Osteoblast (primary cell): ENCODE data around the gene PKP3. TPM values are rescaled to one million over a fixed set of nuclear protein-coding genes. Genes with fewer than 3 reads are reported as not detected.

Experiments used
- DNase-seq: peaks from one replicate; pipeline ENCODE4 v3.0.0; 2011; ENCODE audit warnings: low spot score, mixed read lengths; ENCODE audit not compliant: insufficient read length; ENCODE audit errors: missing footprints
- H2AFZ ChIP-seq: 2 replicates; pipeline ENCODE4 v1.6.0; 2011; ENCODE audit warnings: mild to moderate bottlenecking, low read length
- H3K27ac ChIP-seq: 2 replicates; pipeline ENCODE4 v1.5.1; 2011; ENCODE audit warnings: mild to moderate bottlenecking, low read depth, low read length, moderate library complexity
- H3K27me3 ChIP-seq: 2 replicates; pipeline ENCODE4 v1.6.0; 2012; ENCODE audit warnings: mild to moderate bottlenecking, control low read depth, inconsistent platforms, low read length, moderate library complexity; ENCODE audit not compliant: insufficient read depth
- H3K36me3 ChIP-seq: 2 replicates; pipeline ENCODE4 v1.5.1; 2011; ENCODE audit warnings: mild to moderate bottlenecking, low read length, control low read depth, moderate library complexity; ENCODE audit not compliant: insufficient read depth
- H3K4me1 ChIP-seq: 2 replicates; pipeline ENCODE4 v1.5.1; 2011; ENCODE audit warnings: mild to moderate bottlenecking, low read length, control low read depth, moderate library complexity; ENCODE audit not compliant: insufficient read depth
- H3K4me2 ChIP-seq: 2 replicates; pipeline ENCODE4 v1.6.0; 2011; ENCODE audit warnings: mild to moderate bottlenecking, low read length; ENCODE audit not compliant: insufficient read depth
- H3K4me3 ChIP-seq: fragments of 200-600 bp; sonication (generic); 3 replicates; pipeline ENCODE4 v1.5.1; 2012; ENCODE audit warnings: mild to moderate bottlenecking, low read length, inconsistent platforms; ENCODE audit not compliant: insufficient read depth
- H3K79me2 ChIP-seq: 2 replicates; pipeline ENCODE4 v1.6.0; 2012; ENCODE audit warnings: mild to moderate bottlenecking, low read length, control low read depth, inconsistent platforms; ENCODE audit not compliant: insufficient read depth
- H3K9me3 ChIP-seq: 2 replicates; pipeline ENCODE4 v1.5.1; 2011; ENCODE audit warnings: low read depth, low read length, control low read depth
- H4K20me1 ChIP-seq: 2 replicates; pipeline ENCODE4 v1.6.0; 2012; ENCODE audit warnings: mild to moderate bottlenecking, low read length, control low read depth; ENCODE audit not compliant: insufficient read depth
- total RNA-seq: library from RNA; depleted of rRNA; stranded (reverse); fragments of >200 nt; gene quantifications from 2 replicates; pipeline ENCODE4 v1.2.3, GENCODE V29; 2012
- TF ChIP-seq, protein P1 (sequence below): IDR thresholded peaks from 2 replicates; pipeline ENCODE4 v1.5.1; 2011; ENCODE audit warnings: mild to moderate bottlenecking, low read depth, low read length, moderate library complexity; ENCODE audit errors: extremely low read depth

Gene PKP3
- total RNA-seq, 1 donor = 2.5 TPM

DNA sequence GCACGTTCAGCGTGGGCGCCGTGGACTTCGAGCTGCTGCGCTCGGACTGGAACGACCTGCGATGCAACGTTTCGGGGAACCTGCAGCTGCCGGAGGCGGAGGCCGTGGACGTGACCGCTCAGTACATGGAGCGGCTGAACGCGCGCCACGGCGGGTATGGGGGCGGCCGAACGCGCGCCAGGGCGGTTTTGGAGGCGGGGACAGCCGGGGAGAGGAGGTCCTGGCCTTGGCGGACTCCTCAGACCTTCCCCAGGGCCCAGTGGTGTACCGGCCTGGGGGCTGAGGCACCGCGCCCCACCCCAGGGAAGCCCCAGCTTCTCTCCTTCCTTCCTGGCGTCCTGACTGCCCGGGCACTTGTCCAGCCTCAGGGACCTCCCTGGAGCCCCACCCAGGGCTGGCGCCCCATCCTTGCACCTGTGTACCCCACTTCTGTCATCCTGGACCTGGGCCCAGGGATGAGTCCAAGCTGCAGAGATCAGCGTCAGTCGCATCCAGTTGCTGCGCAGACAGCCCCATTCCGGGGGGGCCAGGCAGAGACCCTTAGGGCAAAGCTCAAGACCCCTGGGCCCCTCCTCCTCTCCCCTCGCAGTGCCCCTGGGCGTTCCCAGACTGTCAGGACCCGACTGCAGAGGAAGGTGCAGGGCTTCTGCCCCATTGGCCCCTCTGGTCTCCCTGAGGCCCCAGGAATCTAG, 16.7 kb upstream of the PKP3 start:
- H2AFZ ChIP-seq = no peak overlapping the region
- H3K9me3 ChIP-seq = no peaks in the 10 kb centered on the region
- peak; percentile 75 for DNase-seq
- H3K4me2 ChIP-seq = no peak overlapping the region
- no peaks in the 10 kb centered on the region for H3K36me3 ChIP-seq
- H3K4me1 ChIP-seq = no peaks in the 10 kb centered on the region
- no peak overlapping the region for H3K4me3 ChIP-seq
- no peaks in the 10 kb centered on the region for H3K27me3 ChIP-seq
- H3K79me2 ChIP-seq = no peaks in the 10 kb centered on the region
- H4K20me1 ChIP-seq = no peaks in the 10 kb centered on the region
- TF ChIP-seq, protein P1, sequence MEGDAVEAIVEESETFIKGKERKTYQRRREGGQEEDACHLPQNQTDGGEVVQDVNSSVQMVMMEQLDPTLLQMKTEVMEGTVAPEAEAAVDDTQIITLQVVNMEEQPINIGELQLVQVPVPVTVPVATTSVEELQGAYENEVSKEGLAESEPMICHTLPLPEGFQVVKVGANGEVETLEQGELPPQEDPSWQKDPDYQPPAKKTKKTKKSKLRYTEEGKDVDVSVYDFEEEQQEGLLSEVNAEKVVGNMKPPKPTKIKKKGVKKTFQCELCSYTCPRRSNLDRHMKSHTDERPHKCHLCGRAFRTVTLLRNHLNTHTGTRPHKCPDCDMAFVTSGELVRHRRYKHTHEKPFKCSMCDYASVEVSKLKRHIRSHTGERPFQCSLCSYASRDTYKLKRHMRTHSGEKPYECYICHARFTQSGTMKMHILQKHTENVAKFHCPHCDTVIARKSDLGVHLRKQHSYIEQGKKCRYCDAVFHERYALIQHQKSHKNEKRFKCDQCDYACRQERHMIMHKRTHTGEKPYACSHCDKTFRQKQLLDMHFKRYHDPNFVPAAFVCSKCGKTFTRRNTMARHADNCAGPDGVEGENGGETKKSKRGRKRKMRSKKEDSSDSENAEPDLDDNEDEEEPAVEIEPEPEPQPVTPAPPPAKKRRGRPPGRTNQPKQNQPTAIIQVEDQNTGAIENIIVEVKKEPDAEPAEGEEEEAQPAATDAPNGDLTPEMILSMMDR = no peak
- H3K27ac ChIP-seq = no peak overlapping the region

DNA sequence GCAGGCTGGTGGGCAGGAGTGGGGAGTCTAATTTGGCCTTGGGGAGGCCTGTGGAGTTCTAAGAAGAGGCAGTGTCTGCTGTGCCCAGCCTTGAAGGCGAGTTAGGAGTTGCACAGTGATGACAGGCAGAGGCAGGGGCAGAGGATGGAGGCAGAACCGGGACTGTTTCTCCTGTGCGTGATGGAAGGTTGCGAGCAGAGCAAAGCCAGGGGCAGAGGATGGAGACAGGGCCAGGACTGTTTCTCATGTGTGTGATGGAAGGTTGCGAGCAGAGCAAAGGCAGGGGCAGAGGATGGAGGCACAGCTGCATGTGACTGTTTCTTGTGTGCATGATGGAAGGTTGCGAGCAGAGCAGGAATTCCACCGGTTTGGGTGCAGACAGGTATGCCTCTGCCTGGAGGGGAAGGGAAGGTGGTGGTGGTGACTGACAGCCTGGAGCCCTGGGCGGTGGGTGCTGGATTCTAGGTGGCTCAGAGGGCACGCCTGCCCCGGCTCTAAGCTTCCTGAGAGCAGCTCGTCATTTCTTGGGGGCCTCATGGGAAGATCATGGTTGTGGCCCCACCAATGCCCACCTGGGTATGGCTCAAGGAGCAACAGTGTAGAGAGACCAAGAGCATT, 16.0 kb upstream of the PKP3 start:
- Histone ChIP-seq H3K9me3 (no peaks in the 10 kb centered on the region), H2AFZ (no peak overlapping the region), H3K36me3 (no peaks in the 10 kb centered on the region), H3K4me3 (no peak overlapping the region), H3K27ac (no peak overlapping the region), H4K20me1 (no peaks in the 10 kb centered on the region), H3K79me2 (no peaks in the 10 kb centered on the region), H3K4me2 (no peak overlapping the region), H3K4me1 (no peaks in the 10 kb centered on the region), H3K27me3 (no peaks in the 10 kb centered on the region)
- DNase-seq = peak; percentile 86
- TF ChIP-seq, protein P1 = no peak

DNA sequence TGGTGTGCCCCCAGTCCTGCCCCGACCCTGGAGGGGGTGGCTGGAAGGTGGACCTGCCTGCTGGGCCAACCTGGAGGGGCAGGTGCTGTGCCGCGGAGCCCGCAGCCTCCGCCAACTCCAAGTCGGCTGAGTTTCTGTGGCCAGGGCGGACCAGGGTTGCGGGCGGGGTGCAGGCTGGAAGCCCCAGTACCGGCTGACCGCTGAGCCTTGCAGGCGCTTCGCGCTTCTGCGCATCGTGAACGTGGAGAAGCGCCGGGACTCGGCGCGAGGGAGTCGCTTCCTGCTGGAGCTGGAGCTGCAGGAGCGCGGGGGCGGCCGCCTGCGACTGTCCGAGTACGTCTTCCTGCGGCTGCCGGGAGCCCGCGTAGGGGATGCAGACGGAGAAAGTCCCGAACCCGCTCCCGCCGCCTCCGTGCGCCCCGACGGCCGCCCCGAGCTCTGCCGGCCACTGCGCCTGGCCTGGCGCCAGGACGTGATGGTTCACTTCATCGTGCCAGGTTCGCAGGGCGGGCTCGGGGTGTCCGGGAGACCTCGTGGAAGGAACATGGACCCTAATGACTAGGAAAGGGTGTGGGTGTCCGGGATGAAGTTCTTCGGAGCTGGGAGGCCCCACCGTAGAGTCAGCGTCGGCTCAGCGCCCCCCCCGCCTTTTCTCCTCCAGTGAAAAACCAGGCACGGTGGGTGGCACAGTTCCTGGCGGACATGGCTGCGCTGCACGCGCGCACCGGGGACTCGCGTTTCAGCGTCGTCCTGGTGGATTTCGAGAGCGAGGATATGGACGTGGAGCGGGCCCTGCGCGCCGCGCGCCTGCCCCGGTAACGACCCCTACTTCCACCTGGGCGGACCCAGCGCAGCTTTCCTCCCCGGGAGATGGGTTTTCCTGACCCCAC, 14.6 kb upstream of the PKP3 start:
- Histone ChIP-seq H3K27ac (no peak overlapping the region), H3K9me3 (no peaks in the 10 kb centered on the region), H4K20me1 (no peaks in the 10 kb centered on the region), H3K4me3 (no peak overlapping the region), H3K4me1 (no peaks in the 10 kb centered on the region), H3K79me2 (no peaks in the 10 kb centered on the region), H3K27me3 (no peaks in the 10 kb centered on the region), H2AFZ (no peak overlapping the region), H3K4me2 (no peak overlapping the region), H3K36me3 (no peaks in the 10 kb centered on the region)
- DNase-seq = peak; percentile 82
- TF ChIP-seq, protein P1 = no peak

DNA sequence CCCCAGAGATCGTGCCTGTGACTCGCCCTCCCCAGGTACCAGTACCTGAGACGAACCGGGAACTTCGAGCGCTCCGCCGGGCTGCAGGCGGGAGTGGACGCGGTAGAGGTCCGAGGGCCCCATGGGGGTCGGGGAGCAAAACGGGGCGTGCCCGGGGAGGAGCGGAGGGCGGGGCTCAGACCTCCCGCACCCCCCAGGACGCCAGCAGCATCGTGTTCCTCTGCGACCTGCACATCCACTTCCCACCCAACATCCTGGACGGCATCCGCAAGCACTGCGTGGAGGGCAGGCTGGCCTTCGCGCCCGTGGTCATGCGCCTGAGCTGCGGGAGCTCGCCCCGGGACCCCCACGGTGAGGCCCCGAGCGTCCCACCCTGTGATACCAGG, 13.9 kb upstream of the PKP3 start:
- H3K9me3 ChIP-seq = no peaks in the 10 kb centered on the region
- TF ChIP-seq, protein P1 = no peak
- H3K79me2 ChIP-seq = no peaks in the 10 kb centered on the region
- H3K27ac ChIP-seq = no peak overlapping the region
- H3K36me3 ChIP-seq = no peaks in the 10 kb centered on the region
- H3K4me2 ChIP-seq = no peak overlapping the region
- no peaks in the 10 kb centered on the region for H3K27me3 ChIP-seq
- H4K20me1 ChIP-seq = no peaks in the 10 kb centered on the region
- no peaks in the 10 kb centered on the region for H3K4me1 ChIP-seq
- peak; percentile 75 for DNase-seq
- H3K4me3 ChIP-seq = no peak overlapping the region
- no peak overlapping the region for H2AFZ ChIP-seq
